HS-5 (cell line): Measurements from ENCODE around the gene SMIM26.
A peak's percentile ranks its signal among the peaks of the same experiment; 100 is the strongest.
"Not testable (repeated sequence)": the region's sequence is repeated elsewhere in the genome, so short reads cannot be mapped to it uniquely, and the experiment has no call there.

ENCODE experiments used
- DNase-seq: peaks from one replicate; pipeline ENCODE4 v3.0.0-alpha.2; 2012; ENCODE audit warnings: low read depth

The SMIM26 gene

DNA sequence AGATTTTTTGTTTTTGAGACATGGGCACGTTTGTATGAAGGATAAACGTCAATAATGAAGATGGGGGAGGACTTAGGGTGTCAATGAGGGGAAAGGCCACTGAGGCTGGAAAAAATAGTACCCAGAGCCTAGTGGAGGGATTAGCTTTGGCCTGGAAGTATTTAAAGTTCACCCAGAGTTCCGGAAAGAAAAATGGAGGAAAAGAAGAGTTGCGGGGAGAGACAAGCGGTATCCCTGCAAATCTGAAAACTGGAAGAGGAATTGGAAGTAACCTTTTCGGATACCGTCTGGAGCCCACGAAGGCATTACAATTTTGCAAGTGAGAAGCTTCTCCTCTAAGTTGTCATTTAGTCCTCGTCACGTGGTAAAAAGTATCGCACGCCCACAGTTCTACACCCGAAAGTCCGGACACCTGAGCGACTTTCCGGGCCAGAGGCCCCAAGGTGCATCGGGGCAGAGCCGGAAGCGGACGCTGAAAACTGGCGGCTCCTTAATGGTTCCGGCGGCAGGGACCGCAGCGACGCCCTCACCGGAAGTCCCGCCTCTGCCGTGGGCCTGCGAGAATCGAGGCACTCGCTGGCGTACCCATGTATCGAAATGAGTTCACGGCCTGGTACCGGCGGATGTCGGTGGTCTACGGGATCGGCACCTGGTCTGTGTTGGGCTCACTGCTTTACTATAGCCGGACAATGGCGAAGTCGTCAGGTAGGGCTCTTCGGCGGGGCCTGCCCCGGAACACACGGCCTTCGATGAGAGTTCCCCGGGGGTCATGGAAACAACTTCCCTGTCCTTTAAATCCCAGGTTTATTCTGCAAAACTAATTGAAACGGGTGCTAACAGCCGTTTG is at the start of gene SMIM26:
Gene SMIM26, plus strand, starts transcription at position 541 of the 847 bp plus-strand sequence. Its CDS starts 47 bp downstream, at position 588.
- DNase-seq = peak; percentile 52

DNA sequence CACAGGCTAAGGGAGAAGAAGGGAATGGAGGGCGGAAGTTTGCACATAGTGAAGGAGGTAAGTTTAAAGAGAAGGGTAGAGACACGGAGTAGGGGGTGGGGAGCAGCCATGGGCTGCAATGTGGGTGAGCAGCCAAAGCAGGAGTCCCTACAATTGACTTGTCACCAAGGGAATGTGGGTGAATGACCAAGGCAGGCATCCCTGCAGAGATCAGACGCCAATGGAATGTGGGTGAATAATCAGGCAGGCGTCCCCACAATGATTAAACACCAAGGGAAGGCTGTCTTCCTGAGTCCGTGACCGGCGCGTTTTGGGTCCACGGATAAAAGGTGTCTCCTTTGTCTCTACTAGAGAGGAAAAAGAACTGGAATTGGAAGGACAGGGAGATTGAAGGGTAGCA is 45.2 kb upstream of the SMIM26 start:
- not testable (repeated sequence) for DNase-seq

- DNase-seq = no peak
Measured at GRCh38 chr20:18523066-18523465, 44.2 kb upstream of the SMIM26 start.

DNA sequence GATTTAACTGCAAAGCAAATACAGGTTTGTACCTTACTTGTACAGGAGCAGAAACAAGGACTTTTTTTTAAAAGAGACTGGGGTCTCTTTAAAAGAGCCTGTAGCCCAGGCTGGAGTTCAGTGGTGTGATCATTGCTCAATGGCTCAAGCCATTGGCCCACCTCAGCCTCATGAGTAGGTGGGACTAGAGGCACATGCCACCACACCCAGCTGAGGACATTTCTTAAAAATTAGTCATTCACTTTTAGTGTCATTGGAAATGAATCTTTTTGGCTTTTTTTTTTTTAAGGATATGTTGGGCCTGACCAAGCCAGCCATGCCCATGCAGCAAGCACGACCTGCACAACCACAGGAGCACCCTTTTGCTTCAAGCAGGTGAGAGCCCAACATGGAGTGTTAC is 42.6 kb upstream of the SMIM26 start:
- DNase-seq = peak; percentile 80

- not testable (repeated sequence) for DNase-seq
Measured at GRCh38 chr20:18526761-18527160, 40.5 kb upstream of the SMIM26 start.

GRCh38 chr20:18527339-18527738 is 39.9 kb upstream of the SMIM26 start:
- no peak for DNase-seq

DNA sequence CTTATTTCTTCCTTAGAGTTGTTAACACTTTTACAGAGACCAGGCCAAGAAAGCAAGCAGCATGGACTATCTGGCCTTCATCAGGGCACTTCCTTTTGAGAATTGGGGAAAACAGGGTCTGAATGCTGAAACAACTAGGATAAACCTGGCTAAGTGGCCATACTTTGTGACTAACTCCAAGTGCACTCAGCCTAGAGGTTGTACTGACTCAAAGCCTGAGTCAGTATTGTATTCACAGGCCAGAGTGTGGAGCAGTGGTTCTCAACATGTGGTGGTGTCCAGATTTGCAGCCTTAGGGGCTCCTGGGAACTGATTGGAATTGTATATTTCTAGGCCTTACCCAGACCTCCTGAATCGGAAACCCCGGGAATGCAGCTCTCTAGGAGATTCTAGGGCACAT is 39.4 kb upstream of the SMIM26 start:
- peak; percentile 68 for DNase-seq

- DNase-seq = no peak
Measured at GRCh38 chr20:18529041-18529440, 38.2 kb upstream of the SMIM26 start.

GRCh38 chr20:18532626-18533025 is 34.6 kb upstream of the SMIM26 start:
- no peak for DNase-seq

- DNase-seq = no peak
Measured at GRCh38 chr20:18533491-18533890, 33.7 kb upstream of the SMIM26 start.

DNA sequence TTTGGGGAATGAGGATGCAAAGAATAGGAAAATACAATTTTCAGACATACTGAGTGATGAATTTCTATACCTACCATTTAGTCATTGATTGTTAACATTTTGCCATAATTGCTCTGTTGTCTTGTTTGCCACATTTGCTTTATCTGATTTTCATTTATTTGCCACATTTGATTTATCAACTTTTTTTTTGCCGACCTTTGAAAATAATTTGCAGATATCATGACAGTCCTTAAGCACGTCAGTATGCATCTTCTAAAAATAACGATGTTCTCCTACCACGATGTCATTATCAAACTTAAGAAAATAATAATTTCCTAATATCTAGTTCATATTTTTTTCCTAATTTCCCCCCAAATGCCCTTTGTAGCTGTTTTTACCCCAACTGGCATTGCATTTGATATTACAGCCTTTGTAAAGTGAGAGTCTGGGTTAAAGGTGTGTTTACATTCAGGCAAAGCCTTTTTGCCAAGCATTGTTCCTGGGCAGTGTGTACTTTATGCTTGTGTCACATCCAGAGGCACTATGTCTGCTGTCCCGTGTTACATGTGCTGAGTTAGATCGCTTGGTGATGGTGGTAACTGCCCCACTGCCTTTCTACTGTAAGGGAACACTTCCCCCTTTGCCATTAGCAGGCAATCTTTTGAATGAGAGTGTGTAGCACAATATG is 33.1 kb upstream of the SMIM26 start:
- no peak for DNase-seq

- DNase-seq = no peak
Measured at GRCh38 chr20:18537651-18538050, 29.6 kb upstream of the SMIM26 start.

DNA sequence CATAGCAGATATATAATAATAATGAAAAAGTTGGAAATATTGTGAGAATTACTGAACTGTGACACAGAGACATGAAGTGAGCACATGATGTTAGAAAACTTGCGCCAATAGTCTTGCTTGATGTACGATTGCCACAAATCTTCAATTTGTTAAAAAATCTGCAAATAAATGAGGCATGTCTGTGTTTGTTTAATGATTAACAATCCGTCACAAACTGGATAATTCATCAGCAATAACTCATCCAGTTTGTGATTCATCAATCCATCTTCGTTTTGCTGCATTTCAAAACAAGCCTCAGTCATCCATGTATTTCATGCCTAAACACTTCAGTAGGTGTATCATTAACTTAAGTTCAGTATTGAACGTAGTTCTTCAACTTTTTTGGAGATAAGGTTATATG is 25.5 kb upstream of the SMIM26 start:
- peak; percentile 53 for DNase-seq

GRCh38 chr20:18543216-18543615 is 24.0 kb upstream of the SMIM26 start:
- DNase-seq = no peak

DNA sequence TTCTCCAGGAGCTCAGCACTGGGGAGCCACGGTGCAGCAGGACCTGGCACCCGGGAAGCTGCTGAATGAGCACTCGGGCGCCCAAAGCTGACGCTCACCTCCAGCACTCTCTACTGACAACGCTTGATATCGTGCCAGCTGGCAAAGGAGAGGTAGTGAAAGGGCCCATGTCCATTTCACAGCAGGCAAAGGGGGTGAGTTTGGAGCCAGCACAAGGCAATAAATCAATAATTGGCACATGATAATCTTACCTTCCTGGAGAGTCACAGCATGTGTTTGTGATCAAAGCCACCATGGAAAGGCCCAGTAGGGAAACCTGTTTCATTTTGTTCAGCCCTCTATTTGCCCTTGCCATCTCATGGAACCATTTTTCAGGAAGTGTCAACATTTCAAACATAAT is 23.3 kb upstream of the SMIM26 start:
- DNase-seq = no peak

- DNase-seq = no peak
Measured at GRCh38 chr20:18545566-18545965, 21.7 kb upstream of the SMIM26 start.

DNA sequence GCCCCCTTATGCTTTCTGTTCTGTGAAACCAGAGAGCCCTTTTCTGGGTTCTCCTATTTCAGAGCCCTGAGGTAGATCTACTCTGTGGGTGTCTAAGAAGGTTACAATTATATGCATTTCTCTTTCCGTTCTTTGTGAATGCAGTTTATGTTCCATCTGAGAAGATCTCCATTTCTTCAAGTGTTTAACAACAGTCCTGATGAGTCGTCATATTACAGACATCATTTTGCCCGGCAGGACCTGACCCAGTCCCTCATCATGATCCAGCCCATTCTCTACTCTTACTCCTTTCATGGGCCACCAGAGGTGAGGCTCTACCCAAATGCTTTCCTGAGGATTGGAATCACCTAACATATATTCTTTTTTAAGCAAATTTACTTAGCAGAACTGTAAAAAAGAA is 18.8 kb upstream of the SMIM26 start:
- DNase-seq = no peak

- DNase-seq = no peak
Measured at GRCh38 chr20:18553746-18554145, 13.5 kb upstream of the SMIM26 start.

DNA sequence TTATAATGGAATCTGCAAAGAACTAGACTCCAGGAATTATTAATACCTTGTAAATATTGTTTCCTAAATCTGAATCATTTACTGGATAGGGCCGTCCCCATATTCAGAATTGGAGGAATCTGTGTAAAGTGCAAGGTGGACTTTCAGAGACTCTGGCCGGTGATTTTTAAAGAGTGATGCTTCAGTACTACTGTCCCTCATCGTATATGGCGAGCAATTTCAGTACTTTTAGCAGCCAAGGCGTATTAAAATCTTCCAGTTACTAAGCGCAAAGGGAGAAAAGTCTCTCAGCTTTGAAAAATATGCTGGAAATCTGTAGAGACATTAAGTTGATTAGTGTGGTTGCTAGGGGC is 483 bp downstream of the SMIM26 start:
- DNase-seq = no peak

- DNase-seq = no peak
Measured at GRCh38 chr20:18571009-18571408, 3.8 kb downstream of the SMIM26 start.

DNA sequence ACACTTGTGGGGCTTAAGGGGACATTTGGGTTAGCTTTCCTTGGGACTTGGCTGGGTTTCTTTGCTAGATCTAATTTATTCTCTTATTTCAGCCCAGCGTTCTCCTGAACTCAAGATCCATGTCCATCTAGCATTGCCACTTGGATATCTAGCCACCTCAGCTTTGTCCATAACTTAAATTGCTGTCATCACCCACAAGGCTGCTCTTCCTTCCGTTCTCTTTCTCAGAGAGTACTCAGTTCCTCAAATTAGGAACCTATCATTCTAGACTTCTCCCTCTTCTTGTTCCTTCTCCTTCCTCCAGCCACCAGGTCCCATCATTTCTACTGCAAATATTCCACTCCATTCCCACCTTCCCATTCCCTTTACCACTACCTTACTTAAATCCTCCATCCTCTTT is 4.3 kb downstream of the SMIM26 start:
- DNase-seq = no peak

DNA sequence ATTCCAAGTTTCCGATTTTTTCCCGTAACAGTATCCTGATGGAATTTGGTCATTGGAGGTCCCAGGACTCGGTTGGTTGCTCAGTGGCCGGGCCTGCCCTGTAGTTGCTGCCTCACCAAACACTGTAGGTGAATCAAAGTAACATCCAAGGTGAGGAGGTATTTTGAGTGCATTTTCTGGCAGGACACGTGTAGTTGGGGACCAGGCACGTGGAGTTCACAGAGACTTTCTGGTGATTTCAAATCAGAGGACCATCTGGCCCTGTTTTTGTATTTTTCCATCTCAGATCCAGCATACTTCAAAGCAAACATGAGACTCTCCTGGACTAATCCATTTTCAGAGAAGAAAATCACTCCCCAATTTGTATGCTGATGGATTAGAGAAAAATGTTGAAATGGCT is 10.7 kb downstream of the SMIM26 start:
- no peak for DNase-seq

DNA sequence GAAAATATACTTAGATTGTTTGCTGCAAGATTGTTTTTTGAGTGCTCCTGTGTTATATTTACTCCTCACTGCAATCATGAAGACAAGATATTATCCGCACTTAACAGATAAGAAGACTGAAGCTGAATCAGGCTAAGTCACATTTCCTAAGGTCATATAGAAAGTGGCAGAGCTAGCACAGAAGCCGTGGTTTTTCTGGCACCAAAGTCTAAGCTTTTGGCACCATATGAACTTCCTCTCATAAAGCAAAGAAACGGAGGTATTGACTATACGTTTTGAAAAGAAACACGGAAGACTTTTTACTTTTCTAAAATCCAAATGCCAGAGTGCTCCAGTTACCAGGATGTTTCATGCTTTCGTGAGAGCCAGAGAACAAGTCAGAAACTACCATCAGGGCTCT is 11.3 kb downstream of the SMIM26 start:
- no peak for DNase-seq

DNA sequence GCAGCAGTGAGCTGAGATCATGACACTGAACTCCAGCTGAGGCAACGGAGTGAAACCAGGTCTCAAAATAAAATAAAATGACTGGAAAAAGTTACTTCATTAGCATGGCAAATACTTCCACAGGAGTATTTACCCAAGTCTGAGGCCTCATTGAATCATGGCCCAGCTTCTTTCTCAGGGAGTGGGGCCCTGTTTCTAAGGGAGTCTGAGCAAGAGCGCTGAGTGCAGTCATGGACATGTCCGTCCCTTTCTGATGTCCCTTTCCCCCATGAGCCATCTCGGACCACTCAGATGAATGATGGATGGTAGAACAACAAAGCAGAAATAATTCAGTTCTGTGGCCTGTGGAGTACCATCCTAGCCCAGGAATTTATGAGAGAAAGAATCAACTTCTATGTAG is 12.8 kb downstream of the SMIM26 start:
- no peak for DNase-seq
